Fibroblast of gingiva (primary cell): ENCODE measurements around the gene KRI1.
A peak's percentile ranks its signal among the peaks of the same experiment; 100 is the strongest.

Source experiments
- DNase-seq: peaks from one replicate; pipeline ENCODE4 v3.0.0-alpha.2; 2011; ENCODE audit warnings: low read depth

The KRI1 gene

DNA sequence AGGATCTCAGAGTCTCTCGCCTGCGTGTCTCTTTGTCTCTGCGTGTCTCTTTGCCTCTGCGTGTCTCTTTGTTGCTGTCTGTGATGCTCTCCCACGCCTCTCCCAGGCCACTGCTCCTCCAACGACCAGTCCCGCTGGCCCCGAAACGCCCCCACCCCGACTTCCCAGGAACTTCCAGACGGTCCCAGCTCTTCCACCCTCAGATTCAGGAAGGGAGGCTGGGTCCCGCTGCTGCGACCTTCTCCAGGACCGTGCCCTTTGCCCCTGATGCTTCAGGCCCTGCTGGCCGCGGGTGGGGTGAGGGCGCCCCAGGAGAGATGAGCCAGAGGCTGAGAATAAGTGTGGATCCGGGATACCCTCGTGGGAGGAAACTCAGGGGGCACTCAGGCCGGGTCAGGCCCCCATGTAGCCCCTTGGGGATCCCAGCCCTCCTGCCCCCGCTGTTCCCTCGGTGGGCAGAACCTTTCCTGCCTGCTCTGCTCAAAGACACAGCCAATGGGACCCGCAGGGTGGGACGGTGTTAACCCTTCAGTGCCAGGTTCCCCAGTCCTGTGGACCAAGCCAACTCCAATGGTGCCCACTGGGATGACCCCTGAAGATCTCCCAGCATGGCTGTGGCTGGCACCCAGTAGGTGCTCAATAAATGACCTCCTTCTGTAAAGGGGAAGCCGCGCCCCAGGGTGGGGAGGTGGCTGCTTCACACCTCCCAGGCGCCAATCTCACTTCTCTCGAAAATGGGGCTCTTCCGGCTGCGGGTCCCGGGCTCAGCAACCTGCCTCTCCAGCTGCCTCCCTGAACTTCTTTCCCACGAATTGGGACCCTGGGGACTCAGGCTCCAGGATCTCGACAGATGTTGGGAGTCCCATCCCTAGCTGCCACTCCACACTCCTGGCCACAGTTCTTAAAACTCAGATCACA is 47.1 kb downstream of the KRI1 start:
- no peak for DNase-seq

DNA sequence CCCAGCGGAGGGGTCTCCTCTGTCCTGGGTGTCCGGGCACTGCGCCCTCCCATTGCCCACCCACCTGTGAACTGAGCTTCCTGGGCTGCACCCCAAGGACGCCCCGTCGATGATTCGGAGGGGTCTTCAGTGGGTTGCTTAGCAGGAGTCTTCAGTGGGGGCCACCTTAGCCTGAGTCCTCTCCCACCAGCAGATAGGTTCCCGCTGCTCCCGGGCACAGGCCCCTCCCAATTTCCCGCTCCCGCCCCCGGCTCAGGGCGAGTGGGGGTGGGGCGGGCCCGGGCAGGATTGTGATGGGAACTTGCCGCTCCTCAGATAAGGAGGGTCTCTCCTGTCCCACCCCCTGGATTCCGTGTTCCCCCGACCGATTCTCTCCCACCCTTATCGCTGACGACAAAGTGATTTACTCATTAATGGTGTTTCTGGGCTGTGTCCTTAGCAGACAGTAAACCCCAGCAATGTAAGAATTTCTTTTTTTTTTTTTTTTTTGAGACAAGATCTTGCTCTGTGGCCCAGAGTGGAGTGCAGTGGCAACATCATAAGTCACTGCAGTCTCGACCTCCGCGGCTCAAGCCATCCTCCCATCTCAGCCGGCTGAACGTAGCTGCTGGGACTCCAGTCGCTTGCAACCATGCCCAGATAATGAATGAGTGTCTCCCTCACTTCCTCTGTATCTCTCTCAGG is 47.9 kb downstream of the KRI1 start:
- no peak for DNase-seq

DNA sequence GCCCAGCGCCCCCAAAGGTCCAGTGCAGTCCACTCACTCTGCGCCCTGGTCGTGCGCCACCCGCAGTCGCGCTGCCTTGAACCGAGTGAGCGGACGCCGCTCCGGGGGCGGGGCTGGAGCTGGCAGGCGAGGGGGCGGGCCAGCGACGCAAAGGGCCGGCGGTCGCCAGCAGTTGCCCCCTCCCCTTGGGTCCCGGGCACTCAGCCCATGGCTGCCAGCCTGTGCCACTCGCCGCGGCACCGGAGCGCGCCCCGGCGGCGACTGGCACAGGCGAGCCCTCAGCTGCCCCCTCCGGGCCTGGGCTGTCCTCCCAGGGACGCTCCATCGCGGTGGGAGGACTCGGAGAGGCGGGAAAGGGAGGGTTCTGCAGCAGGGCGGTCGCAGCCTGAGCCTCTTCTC is 48.5 kb downstream of the KRI1 start, which contains the start of gene S1PR5:
S1PR5 (minus strand) TSS at position 87 of the 399 bp plus-strand sequence. CDS start 2,436 bp downstream, outside the sequence.
- no peak for DNase-seq

DNA sequence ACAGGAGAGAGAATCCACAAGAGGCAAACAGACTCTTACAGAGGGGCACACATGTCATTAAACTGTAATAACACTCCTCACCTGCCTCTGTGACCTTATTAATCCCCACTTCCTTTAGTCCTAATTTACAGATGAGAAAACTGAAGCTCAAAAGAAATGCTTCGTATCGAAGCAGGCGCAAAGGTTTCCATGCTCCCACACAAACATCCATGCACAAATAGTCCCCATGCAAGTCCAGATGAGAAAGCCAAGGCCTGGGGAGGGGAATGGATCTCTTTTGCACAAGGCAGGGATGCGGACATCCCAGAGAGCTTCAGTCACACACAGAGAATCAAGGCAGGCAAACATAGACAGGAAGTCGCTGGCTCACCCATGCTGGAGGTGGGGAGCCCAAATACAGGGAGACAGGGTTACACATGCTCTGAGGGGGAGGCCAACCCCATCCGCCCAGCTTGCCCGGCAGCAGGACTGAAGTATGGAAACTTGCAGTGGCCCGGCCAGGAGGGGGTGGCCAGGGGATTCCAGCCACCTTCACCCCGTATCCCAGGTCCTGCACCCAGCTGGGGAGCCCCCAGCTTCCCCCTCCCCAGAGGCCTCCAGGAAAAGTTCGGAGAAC is 49.0 kb downstream of the KRI1 start:
- no peak for DNase-seq

DNA sequence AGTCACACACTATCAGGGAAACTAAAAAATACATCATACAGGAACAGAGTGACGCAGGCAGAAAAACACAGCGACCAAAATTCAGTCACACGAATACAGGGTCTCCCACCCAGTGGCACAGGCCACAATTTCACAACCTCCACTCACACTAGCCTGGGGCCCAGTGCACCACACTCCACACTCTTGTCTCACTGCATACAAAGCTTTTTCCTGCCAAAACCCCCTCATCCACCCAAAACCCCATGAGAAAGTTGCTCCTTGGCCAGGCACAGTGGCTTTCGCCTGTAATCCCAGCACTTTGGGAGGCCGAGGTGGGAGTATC is 49.8 kb downstream of the KRI1 start:
- DNase-seq = no peak

DNA sequence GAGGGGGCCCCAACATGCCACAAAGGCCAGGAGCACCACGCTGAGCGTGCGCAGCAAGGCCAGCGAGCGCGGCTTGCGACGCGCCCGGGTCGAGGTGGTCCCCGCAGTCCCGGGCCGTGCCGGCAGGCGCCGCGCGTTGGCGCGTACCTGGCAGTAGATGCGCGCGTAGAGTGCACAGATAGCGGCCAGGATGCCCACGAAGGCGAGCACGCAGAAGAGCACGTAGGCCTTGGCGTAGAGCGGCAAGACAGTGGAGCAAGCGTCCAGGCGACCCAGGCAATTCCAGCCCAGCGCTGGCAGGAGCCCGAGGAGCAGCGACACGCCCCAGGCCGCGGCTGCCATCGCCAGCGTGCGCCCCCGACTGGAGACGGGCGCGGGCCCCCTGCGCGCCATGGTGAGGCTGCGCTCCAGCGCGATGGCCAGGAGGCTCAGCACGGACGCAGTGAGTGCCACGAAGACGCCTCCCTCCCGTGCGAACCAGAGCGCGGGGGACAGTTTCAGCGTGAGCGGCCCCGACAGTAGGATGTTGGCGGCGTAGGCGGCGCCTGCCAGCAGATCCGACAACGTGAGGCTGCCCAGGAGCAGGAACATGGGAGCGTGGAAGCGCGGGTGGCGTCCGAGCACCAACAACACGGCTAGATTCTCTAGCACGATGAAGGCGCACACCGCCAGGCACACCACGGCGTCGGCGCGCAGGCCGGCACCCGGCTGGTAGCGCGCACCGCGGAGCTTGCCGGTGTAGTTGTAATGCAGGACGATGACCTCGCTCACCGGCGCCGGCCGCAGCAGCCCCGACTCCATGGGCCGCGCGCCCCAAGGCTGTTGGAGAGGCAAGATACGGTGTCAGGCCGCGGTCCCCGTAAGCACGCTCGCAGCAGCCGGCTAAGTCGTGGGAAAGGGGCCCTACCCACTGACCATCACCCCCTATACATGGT is 51.3 kb downstream of the KRI1 start:
- DNase-seq = no peak

DNA sequence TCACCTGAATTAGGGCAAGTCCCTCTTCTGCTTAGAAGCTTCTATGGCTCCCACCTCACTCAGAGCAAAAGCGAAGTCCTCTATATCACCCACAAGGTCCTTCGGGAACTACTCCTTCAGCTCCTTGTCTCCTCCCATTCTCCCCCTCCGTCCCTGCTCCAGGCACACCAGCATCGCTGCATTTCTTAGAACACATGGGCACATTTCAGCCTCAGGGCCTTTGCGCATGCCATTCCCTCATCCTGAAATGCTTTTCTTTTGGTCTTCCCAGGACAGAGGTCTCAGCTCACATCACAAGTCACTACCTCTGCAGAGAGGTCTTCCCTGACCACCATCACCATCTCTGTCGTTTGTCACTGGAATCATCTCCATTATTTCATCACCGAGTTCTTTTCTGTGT is 52.6 kb downstream of the KRI1 start:
- no peak for DNase-seq

DNA sequence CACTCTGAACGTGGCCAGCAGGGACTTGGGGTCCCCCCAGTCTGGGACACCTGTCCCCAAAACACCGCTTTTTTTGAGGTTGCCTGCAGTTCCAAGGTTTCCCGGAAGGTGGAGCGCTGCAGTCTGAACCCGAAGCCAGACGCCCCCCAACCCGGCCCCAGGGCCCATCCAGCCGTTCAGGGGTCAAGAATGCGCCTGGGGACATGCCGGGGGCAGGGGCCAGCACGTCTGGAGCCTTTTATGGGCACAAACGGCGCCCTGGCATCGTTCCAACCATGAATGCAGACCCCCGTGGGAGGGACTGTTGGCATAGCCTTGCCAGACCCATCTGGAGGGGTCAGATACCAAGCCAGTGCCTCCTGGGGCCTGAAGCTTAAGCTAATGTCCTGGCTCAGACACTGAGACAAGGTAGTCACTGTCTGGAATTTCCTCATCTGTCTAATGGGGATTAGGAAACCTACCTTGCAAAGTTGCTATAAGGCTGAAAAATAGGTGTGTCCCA is 55.5 kb downstream of the KRI1 start:
- no peak for DNase-seq

DNA sequence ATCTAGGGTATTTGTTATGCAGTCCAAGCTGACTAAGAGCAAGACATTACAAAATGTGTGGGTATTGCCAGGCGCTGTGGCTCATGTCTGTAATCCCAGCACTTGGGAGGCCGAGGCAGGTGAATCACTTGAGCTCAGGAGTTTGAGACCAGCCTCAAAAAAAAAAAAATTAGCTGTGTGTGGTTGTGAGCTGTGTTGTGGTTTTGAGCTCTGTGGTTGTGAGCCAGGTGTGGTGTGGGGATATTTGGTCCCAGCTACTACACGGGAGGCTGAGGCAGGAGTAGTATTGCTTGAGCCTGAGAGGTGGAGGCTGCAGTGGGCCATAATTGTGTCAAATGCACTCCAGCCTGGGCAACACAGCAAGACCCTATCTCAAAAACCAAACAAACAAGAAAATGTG is 57.1 kb downstream of the KRI1 start:
- no peak for DNase-seq

DNA sequence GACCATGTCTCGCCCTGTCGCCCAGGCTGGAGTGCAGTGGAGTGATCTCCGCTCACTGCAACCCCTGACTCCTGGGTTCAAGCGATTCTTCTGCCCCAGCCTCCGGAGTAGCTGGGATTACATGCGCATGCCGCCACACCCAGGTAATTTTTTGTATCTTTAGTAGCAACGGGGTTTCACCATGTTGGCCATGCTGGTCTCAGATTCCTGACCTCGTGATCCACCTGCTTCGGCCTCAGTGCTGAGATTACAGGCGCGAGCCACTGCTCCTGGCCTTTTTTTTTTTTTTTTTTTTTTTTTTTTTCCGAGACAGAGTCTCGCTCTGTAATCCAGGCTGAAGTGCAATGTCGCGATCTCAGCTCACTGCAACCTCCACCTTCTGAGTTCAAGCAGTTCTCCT is 57.8 kb downstream of the KRI1 start:
- DNase-seq = no peak

DNA sequence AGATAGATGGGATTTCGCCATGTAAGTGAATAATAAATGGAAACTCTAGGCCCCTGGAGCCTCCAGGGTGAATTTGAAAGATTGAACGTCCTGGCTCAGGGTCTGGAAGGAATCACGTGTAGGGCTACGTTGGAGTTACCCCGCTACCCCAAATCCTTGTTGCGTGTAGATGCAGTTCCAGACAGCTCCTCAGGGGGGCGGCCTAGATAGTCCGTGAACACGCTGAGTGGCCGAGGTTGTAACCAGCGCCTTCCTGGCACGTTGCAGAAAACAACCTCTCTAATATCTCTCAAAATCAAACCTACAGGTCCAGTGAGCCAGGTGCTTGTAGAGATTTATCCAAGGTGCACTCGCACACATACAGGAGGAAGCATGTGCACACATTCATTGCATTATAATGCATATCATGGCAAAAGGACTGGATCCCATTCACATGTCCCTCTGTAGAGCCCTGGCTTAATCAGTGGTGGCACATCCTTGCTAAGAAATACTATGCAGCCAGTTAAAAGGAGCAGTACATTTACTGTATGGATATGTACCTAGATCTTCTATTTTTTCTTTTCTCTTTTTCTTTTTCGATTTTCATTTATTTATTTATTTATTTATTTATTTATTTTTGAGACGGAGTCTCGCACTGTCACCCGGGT is 60.1 kb downstream of the KRI1 start:
- DNase-seq = peak; percentile 45
